HG03095 (cell line): Measurements from ENCODE around the gene NGF.

Experiments used
- ATAC-seq: cut with Tn5 transposase; IDR thresholded peaks from one replicate; pipeline ENCODE4 v1.9.1; 2021; ENCODE audit warnings: moderate library complexity; ENCODE audit not compliant: unreplicated experiment

NGF gene

GRCh38 chr1:115283681-115284146, 54.3 kb downstream of the NGF start:
- ATAC-seq: no peak

- ATAC-seq: no peak
These were observed 54.8 kb downstream of the NGF start for GRCh38 chr1:115283249-115283648.

GRCh38 chr1:115282807-115283208, 55.2 kb downstream of the NGF start:
- no peak for ATAC-seq

GRCh38 chr1:115281143-115281542, 56.9 kb downstream of the NGF start:
- ATAC-seq: no peak

GRCh38 chr1:115280064-115280463, 58.0 kb downstream of the NGF start:
- no peak for ATAC-seq

- ATAC-seq: no peak
These were observed 59.8 kb downstream of the NGF start for GRCh38 chr1:115278211-115278610.

GRCh38 chr1:115277276-115277675, 60.8 kb downstream of the NGF start:
- no peak for ATAC-seq

GRCh38 chr1:115275216-115275615, 62.8 kb downstream of the NGF start:
- ATAC-seq: no peak

- no peak for ATAC-seq
These were observed 63.6 kb downstream of the NGF start for GRCh38 chr1:115274467-115274866.

- no peak for ATAC-seq
These were observed 71.2 kb downstream of the NGF start for GRCh38 chr1:115266729-115267421.

GRCh38 chr1:115265099-115265498, 73.0 kb downstream of the NGF start:
- no peak for ATAC-seq

GRCh38 chr1:115262886-115263285, 75.2 kb downstream of the NGF start:
- ATAC-seq: no peak

- no peak for ATAC-seq
These were observed 76.6 kb downstream of the NGF start for GRCh38 chr1:115261496-115261895.

- no peak for ATAC-seq
These were observed 79.7 kb downstream of the NGF start for GRCh38 chr1:115258302-115258866.

GRCh38 chr1:115257591-115257990, 80.5 kb downstream of the NGF start:
- no peak for ATAC-seq

GRCh38 chr1:115255154-115255553, 82.9 kb downstream of the NGF start:
- ATAC-seq: no peak

GRCh38 chr1:115252585-115252984, 85.5 kb downstream of the NGF start:
- no peak for ATAC-seq

- no peak for ATAC-seq
These were observed 86.2 kb downstream of the NGF start for GRCh38 chr1:115251856-115252255.

GRCh38 chr1:115251340-115251748, 86.7 kb downstream of the NGF start:
- no peak for ATAC-seq

- ATAC-seq: no peak
These were observed 91.5 kb downstream of the NGF start for GRCh38 chr1:115246526-115246925.

GRCh38 chr1:115245227-115245626, 92.8 kb downstream of the NGF start:
- ATAC-seq: no peak

- no peak for ATAC-seq
These were observed 95.5 kb downstream of the NGF start for GRCh38 chr1:115242543-115242942.

GRCh38 chr1:115241309-115241708, 96.7 kb downstream of the NGF start:
- no peak for ATAC-seq
